ENCODE data around the gene OPA1.

The OPA1 gene

GRCh38 chr3:193720169-193720568 is 127.2 kb downstream of the OPA1 start:
- H4K20me1 ChIP-seq (ENCODE audit: control insufficient read depth, insufficient read depth, low read depth, low read length), result no peaks in the 10 kb centered on the region

GRCh38 chr3:193722566-193722965 is 129.6 kb downstream of the OPA1 start:
- 0 out of 2 replicates have a peak, but pooled peaks cover 6% of the 10 kb centered on the region for H3K27me3 ChIP-seq (ENCODE audit: control insufficient read depth, low read length)
- no peak overlapping the region for H3K4me3 ChIP-seq (ENCODE audit: low read length)
- no peaks in the 10 kb centered on the region for H3K4me1 ChIP-seq (ENCODE audit: control insufficient read depth, low read length)
- H3K27ac ChIP-seq (ENCODE audit: low read depth, low read length), result no peak overlapping the region
- H3F3A ChIP-seq (ENCODE audit: control insufficient read depth, insufficient read depth), result no peaks in the 10 kb centered on the region
- no peak overlapping the region for H3K4me2 ChIP-seq (ENCODE audit: low read length)
- H3K9me2 ChIP-seq (replicated peaks; ENCODE audit: control insufficient read depth, low read length), result no peaks in the 10 kb centered on the region
- no peaks in the 10 kb centered on the region for H3K9me3 ChIP-seq (ENCODE audit: control insufficient read depth, insufficient read depth, low read length)
- H3K36me3 ChIP-seq (ENCODE audit: control insufficient read depth, low read length), result no peaks in the 10 kb centered on the region
- TF ChIP-seq EZH2phosphoT487 (IDR thresholded peaks at IDR 0.05; ENCODE audit: borderline replicate concordance, low read length) (no peak), CTCF (IDR thresholded peaks at IDR 0.05; ENCODE audit: low read depth, low read length, poor library complexity, severe bottlenecking) (no peak)
- no peaks in the 10 kb centered on the region for H4K20me1 ChIP-seq (ENCODE audit: control insufficient read depth, insufficient read depth, low read depth, low read length)
- no peaks in the 10 kb centered on the region for H3K79me2 ChIP-seq (ENCODE audit: control insufficient read depth, low read length)

More at GRCh38 chr3:193720169-193720568, 127.2 kb downstream of the OPA1 start:
- Histone ChIP-seq H3K4me3 (ENCODE audit: low read length) (no peak overlapping the region), H3K36me3 (ENCODE audit: control insufficient read depth, low read length) (0 out of 2 replicates have a peak, but pooled peaks cover 2% of the 10 kb centered on the region), H3K4me2 (ENCODE audit: low read length) (no peak overlapping the region), H3K9me2 (replicated peaks; ENCODE audit: control insufficient read depth, low read length) (no peaks in the 10 kb centered on the region), H3K9me3 (ENCODE audit: control insufficient read depth, insufficient read depth, low read length) (peaks cover 15% of the 10 kb centered on the region; the same call in 1 of the 2 replicates), H3K27me3 (ENCODE audit: control insufficient read depth, low read length) (0 out of 2 replicates have a peak, but pooled peaks cover 3% of the 10 kb centered on the region), H3K27ac (ENCODE audit: low read depth, low read length) (no peak overlapping the region), H3K79me2 (ENCODE audit: control insufficient read depth, low read length) (no peaks in the 10 kb centered on the region), H3K4me1 (ENCODE audit: control insufficient read depth, low read length) (peaks cover 13% of the 10 kb centered on the region), H3F3A (ENCODE audit: control insufficient read depth, insufficient read depth) (no peaks in the 10 kb centered on the region)
- no peak for TF ChIP-seq CTCF (IDR thresholded peaks at IDR 0.05; ENCODE audit: low read depth, low read length, poor library complexity, severe bottlenecking)
- no peak for TF ChIP-seq EZH2phosphoT487 (IDR thresholded peaks at IDR 0.05; ENCODE audit: borderline replicate concordance, low read length)

- Histone ChIP-seq H3K9me2 (replicated peaks; ENCODE audit: control insufficient read depth, low read length) (no peaks in the 10 kb centered on the region), H3K27me3 (ENCODE audit: control insufficient read depth, low read length) (0 out of 2 replicates have a peak, but pooled peaks cover 6% of the 10 kb centered on the region), H3K4me1 (ENCODE audit: control insufficient read depth, low read length) (no peaks in the 10 kb centered on the region), H3F3A (ENCODE audit: control insufficient read depth, insufficient read depth) (no peaks in the 10 kb centered on the region), H3K4me2 (ENCODE audit: low read length) (no peak overlapping the region), H3K9me3 (ENCODE audit: control insufficient read depth, insufficient read depth, low read length) (no peaks in the 10 kb centered on the region), H4K20me1 (ENCODE audit: control insufficient read depth, insufficient read depth, low read depth, low read length) (no peaks in the 10 kb centered on the region), H3K4me3 (ENCODE audit: low read length) (no peak overlapping the region), H3K36me3 (ENCODE audit: control insufficient read depth, low read length) (no peaks in the 10 kb centered on the region), H3K79me2 (ENCODE audit: control insufficient read depth, low read length) (no peaks in the 10 kb centered on the region), H3K27ac (ENCODE audit: low read depth, low read length) (no peak overlapping the region)
- TF ChIP-seq EZH2phosphoT487 (IDR thresholded peaks at IDR 0.05; ENCODE audit: borderline replicate concordance, low read length) (no peak), CTCF (IDR thresholded peaks at IDR 0.05; ENCODE audit: low read depth, low read length, poor library complexity, severe bottlenecking) (no peak)
These were observed 134.1 kb downstream of the OPA1 start for GRCh38 chr3:193727089-193727488.

Data from DOHH2 (cell line).